Neural progenitor cell (in vitro differentiated cells): ENCODE results near the gene ADK. TPM values are rescaled to one million over a fixed set of nuclear protein-coding genes. Genes with fewer than 3 reads are reported as not detected.

ENCODE experiments used
- DNase-seq: peaks from one replicate; pipeline ENCODE4 v3.0.0-alpha.2; 2016; ENCODE audit warnings: low spot score
- H2AFZ ChIP-seq: fragments of 200-600 bp; sonication (generic); replicated peaks from 2 replicates; pipeline ENCODE4 v1.6.1; 2016; ENCODE audit warnings: antibody characterized with exemption
- H3F3A ChIP-seq: fragments of 200-600 bp; sonication (generic); 2 replicates; pipeline ENCODE4 v1.6.1; 2016; ENCODE audit warnings: antibody characterized with exemption, low read depth
- H3K27ac ChIP-seq: fragments of 200-600 bp; sonication (generic); 2 replicates; pipeline ENCODE4 v1.5.1; 2016; ENCODE audit warnings: mild to moderate bottlenecking
- H3K27me3 ChIP-seq: fragments of 200-600 bp; sonication (generic); 2 replicates; pipeline ENCODE4 v1.6.1; 2016; ENCODE audit warnings: mild to moderate bottlenecking, moderate library complexity
- H3K36me3 ChIP-seq: fragments of 200-600 bp; sonication (generic); 2 replicates; pipeline ENCODE4 v1.5.1; 2016
- H3K4me1 ChIP-seq: fragments of 200-600 bp; sonication (generic); 2 replicates; pipeline ENCODE4 v1.6.1; 2016; ENCODE audit warnings: mixed run types
- H3K4me2 ChIP-seq: fragments of 200-600 bp; sonication (generic); 2 replicates; pipeline ENCODE4 v1.6.1; 2016
- H3K4me3 ChIP-seq: fragments of 200-600 bp; sonication (generic); 2 replicates; pipeline ENCODE4 v1.5.1; 2016
- H3K79me2 ChIP-seq: fragments of 200-600 bp; sonication (generic); 2 replicates; pipeline ENCODE4 v1.6.1; 2016; ENCODE audit warnings: low read depth
- H3K9ac ChIP-seq: fragments of 200-600 bp; sonication (generic); 2 replicates; pipeline ENCODE4 v1.6.1; 2016
- H3K9me3 ChIP-seq: fragments of 200-600 bp; sonication (generic); 2 replicates; pipeline ENCODE4 v1.5.1; 2016; ENCODE audit warnings: low read depth
- H4K20me1 ChIP-seq: fragments of 200-600 bp; sonication (generic); 2 replicates; pipeline ENCODE4 v1.6.1; 2016; ENCODE audit warnings: low read depth
- H3K27ac Mint-ChIP-seq: 3 replicates; pipeline ENCODE4 v1.8.0; 2021; ENCODE audit warnings: mixed read lengths
- H3K27me3 Mint-ChIP-seq: 2 replicates; pipeline ENCODE4 v1.8.0; 2022; ENCODE audit warnings: low read depth, mild to moderate bottlenecking, inconsistent platforms, moderate library complexity, mixed read lengths; ENCODE audit not compliant: insufficient read depth
- H3K36me3 Mint-ChIP-seq: 3 replicates; pipeline ENCODE4 v1.8.0; 2021; ENCODE audit warnings: mixed read lengths
- H3K4me1 Mint-ChIP-seq: 3 replicates; pipeline ENCODE4 v1.8.0; 2021; ENCODE audit warnings: mixed read lengths
- H3K4me3 Mint-ChIP-seq: 3 replicates; pipeline ENCODE4 v1.8.0; 2021; ENCODE audit warnings: mild to moderate bottlenecking, moderate library complexity, mixed read lengths
- H3K9me3 Mint-ChIP-seq: 3 replicates; pipeline ENCODE4 v1.8.0; 2020; ENCODE audit warnings: mixed read lengths
- EZH2 ChIP-seq: fragments of 200-600 bp; sonication (generic); IDR thresholded peaks from 2 replicates; pipeline ENCODE4 v1.6.1; 2017; ENCODE audit warnings: antibody characterized with exemption, mild to moderate bottlenecking, moderate library complexity
- EZH2phosphoT487 ChIP-seq: fragments of 200-600 bp; sonication (generic); IDR thresholded peaks from 2 replicates; pipeline ENCODE4 v1.6.1; 2017; ENCODE audit warnings: antibody characterized with exemption
- total RNA-seq: library from RNA; depleted of rRNA; stranded (reverse); fragments of >200 nt; gene quantifications from 2 replicates; pipeline ENCODE4 v1.2.3, GENCODE V29; 2015; ENCODE audit warnings: low replicate concordance
- TF ChIP-seq, protein P1 (sequence below): fragments of 200-600 bp; sonication (generic); IDR thresholded peaks from 2 replicates; pipeline ENCODE4 v1.5.1; 2017; ENCODE audit warnings: antibody characterized with exemption, mild to moderate bottlenecking

Gene ADK
- total RNA-seq, 1 donor from 2014 or later = 50.9 TPM

GRCh38 chr10:74738985-74739567 lies 588.1 kb downstream of the ADK start:
- Mint-ChIP-seq H3K4me3 (no peak overlapping the region), H3K9me3 (no peaks in the 10 kb centered on the region), H3K27me3 (peaks cover 4% of the 10 kb centered on the region), H3K36me3 (no peaks in the 10 kb centered on the region), H3K27ac (no peak overlapping the region), H3K4me1 (no peaks in the 10 kb centered on the region)
- peak overlapping the region; percentile 66 for H2AFZ ChIP-seq
- H4K20me1 ChIP-seq = no peaks in the 10 kb centered on the region
- no peak for DNase-seq
- no peaks in the 10 kb centered on the region for H3K9me3 ChIP-seq
- no peaks in the 10 kb centered on the region for H3K36me3 ChIP-seq
- no peak overlapping the region for H3K27ac ChIP-seq
- no peak overlapping the region for H3K9ac ChIP-seq
- no peaks in the 10 kb centered on the region for H3K79me2 ChIP-seq
- no peak overlapping the region for H3K4me2 ChIP-seq
- H3F3A ChIP-seq = peaks cover 16% of the 10 kb centered on the region
- H3K4me1 ChIP-seq = no peaks in the 10 kb centered on the region
- H3K27me3 ChIP-seq = no peaks in the 10 kb centered on the region
- no peak for TF ChIP-seq EZH2phosphoT487
- no peak for TF ChIP-seq EZH2
- TF ChIP-seq, protein P1, sequence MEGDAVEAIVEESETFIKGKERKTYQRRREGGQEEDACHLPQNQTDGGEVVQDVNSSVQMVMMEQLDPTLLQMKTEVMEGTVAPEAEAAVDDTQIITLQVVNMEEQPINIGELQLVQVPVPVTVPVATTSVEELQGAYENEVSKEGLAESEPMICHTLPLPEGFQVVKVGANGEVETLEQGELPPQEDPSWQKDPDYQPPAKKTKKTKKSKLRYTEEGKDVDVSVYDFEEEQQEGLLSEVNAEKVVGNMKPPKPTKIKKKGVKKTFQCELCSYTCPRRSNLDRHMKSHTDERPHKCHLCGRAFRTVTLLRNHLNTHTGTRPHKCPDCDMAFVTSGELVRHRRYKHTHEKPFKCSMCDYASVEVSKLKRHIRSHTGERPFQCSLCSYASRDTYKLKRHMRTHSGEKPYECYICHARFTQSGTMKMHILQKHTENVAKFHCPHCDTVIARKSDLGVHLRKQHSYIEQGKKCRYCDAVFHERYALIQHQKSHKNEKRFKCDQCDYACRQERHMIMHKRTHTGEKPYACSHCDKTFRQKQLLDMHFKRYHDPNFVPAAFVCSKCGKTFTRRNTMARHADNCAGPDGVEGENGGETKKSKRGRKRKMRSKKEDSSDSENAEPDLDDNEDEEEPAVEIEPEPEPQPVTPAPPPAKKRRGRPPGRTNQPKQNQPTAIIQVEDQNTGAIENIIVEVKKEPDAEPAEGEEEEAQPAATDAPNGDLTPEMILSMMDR = peak; percentile 20
- H3K4me3 ChIP-seq = no peak overlapping the region

GRCh38 chr10:74743401-74743800 lies 592.4 kb downstream of the ADK start:
- Histone ChIP-seq H3K9ac (no peak overlapping the region), H3K79me2 (no peaks in the 10 kb centered on the region), H3K9me3 (no peaks in the 10 kb centered on the region), H3K27me3 (no peaks in the 10 kb centered on the region), H3K27ac (no peak overlapping the region), H3F3A (peaks cover 18% of the 10 kb centered on the region), H4K20me1 (no peaks in the 10 kb centered on the region), H3K36me3 (no peaks in the 10 kb centered on the region), H3K4me3 (no peak overlapping the region), H3K4me1 (peaks cover 2% of the 10 kb centered on the region), H3K4me2 (no peak overlapping the region), H2AFZ (no peak overlapping the region)
- H3K4me1 Mint-ChIP-seq = no peaks in the 10 kb centered on the region
- H3K4me3 Mint-ChIP-seq = no peak overlapping the region
- DNase-seq = no peak
- no peaks in the 10 kb centered on the region for H3K36me3 Mint-ChIP-seq
- TF ChIP-seq, protein P1 = no peak
- TF ChIP-seq EZH2 (no peak), EZH2phosphoT487 (no peak)
- no peaks in the 10 kb centered on the region for H3K9me3 Mint-ChIP-seq
- H3K27ac Mint-ChIP-seq = no peak overlapping the region
- peaks cover 4% of the 10 kb centered on the region for H3K27me3 Mint-ChIP-seq

GRCh38 chr10:74745449-74745848 lies 594.4 kb downstream of the ADK start:
- Mint-ChIP-seq H3K36me3 (no peaks in the 10 kb centered on the region), H3K9me3 (no peaks in the 10 kb centered on the region)
- H4K20me1 ChIP-seq = no peaks in the 10 kb centered on the region

More at GRCh38 chr10:74745449-74745848, 594.4 kb downstream of the ADK start:
- peaks cover 4% of the 10 kb centered on the region for H3K27me3 Mint-ChIP-seq
- Histone ChIP-seq H2AFZ (no peak overlapping the region), H3K9ac (no peak overlapping the region), H3K4me1 (peaks cover 12% of the 10 kb centered on the region), H3K4me2 (no peak overlapping the region), H3K4me3 (no peak overlapping the region), H3K27ac (no peak overlapping the region), H3F3A (peaks cover 23% of the 10 kb centered on the region), H3K79me2 (no peaks in the 10 kb centered on the region), H3K27me3 (no peaks in the 10 kb centered on the region), H3K9me3 (no peaks in the 10 kb centered on the region), H3K36me3 (no peaks in the 10 kb centered on the region)
- no peak for TF ChIP-seq EZH2
- TF ChIP-seq EZH2phosphoT487 = no peak
- TF ChIP-seq, protein P1 = no peak
- no peaks in the 10 kb centered on the region for H3K4me1 Mint-ChIP-seq
- no peak for DNase-seq
- H3K4me3 Mint-ChIP-seq = no peak overlapping the region
- H3K27ac Mint-ChIP-seq = no peak overlapping the region
